GM18873 (cell line): ENCODE data around the gene WBP1.
"Not testable (repeated sequence)": the region's sequence is repeated elsewhere in the genome, so short reads cannot be mapped to it uniquely, and the experiment has no call there.

Experiments
- ATAC-seq: cut with Tn5 transposase; IDR thresholded peaks from one replicate; pipeline ENCODE4 v1.9.1; 2021; ENCODE audit warnings: mild to moderate bottlenecking, moderate library complexity, moderate number of reproducible peaks; ENCODE audit not compliant: unreplicated experiment, low FRiP score

WBP1 gene

DNA sequence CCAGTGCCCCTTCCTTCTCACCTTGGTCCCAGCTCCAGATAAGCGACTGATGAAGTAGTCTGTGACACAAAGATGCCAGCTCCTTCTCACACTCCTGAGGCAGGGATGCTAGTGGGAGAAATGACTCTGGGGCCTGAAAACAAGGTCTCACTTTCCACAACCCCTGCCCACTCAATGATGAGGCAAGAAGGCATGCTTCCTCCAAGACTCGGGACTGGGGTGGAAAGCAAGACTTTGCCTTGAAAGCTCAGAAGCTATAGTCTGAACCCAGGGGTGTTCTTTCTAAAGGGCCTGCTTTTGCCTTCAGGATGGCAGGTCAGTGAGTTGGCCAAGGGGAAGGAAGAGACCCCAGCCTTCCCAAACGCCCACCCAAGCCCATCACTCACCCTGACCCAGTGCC is 23.2 kb downstream of the WBP1 start:
- no peak for ATAC-seq

- ATAC-seq, result peak; percentile 29
These were observed 23.9 kb downstream of the WBP1 start for GRCh38 chr2:74481961-74482800.

DNA sequence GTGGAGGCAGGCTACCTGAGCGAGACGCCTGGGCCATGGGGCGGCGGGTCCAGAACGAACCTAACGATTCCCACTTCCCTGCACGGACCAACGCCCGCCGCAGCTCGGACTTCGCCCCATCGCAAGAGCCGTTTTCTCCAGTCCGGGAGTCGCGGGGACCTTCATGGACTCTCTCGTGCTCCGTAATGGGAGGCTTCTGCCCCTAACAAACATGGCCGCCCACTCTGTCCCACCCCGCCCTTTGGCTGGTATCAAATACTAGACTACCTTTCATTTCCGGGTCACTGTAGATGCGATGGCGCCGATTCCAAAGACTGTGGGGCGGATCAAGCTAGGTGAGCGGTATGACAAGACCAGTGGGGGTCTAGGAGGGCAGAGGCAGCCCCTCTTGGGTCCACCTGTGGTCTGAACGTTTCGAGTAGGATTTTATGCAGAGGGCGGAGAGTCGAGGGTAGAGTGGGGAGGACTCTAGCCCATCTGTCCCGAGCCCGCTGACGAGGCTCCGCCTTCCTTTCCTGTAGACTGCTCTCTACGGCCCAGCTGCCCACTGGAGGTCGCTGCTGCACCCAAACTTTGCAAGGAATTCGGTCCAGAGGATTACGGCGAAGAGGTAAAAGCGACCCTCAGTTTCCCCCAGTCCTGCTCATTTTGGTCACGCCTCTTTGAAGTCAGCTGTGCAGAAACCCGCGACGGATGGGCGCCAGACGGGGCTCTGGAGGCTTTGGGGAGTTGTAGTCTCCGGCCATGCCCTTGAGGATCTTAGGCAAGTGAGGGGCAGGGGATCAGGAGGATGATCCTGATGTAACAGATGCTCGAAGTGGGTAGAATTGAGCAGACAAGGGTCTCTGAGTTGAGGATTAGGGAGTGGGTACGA is 24.8 kb downstream of the WBP1 start, which contains the start of the genes CCDC142 and TTC31:
Gene CCDC142, minus strand, starts transcription at position 198 of the 874 bp plus-strand sequence. Its CDS starts 161 bp downstream, at position 37.
Gene TTC31, plus strand, starts transcription at position 281 of the 874 bp plus-strand sequence. Its CDS starts 15 bp downstream, at position 296.
- peak; percentile 80 for ATAC-seq

GRCh38 chr2:74483675-74484164 is 25.5 kb downstream of the WBP1 start:
- not testable (repeated sequence) for ATAC-seq

GRCh38 chr2:74486141-74486540 is 27.9 kb downstream of the WBP1 start:
- no peak for ATAC-seq

GRCh38 chr2:74488643-74489481 is 30.6 kb downstream of the WBP1 start:
- ATAC-seq, result no peak

DNA sequence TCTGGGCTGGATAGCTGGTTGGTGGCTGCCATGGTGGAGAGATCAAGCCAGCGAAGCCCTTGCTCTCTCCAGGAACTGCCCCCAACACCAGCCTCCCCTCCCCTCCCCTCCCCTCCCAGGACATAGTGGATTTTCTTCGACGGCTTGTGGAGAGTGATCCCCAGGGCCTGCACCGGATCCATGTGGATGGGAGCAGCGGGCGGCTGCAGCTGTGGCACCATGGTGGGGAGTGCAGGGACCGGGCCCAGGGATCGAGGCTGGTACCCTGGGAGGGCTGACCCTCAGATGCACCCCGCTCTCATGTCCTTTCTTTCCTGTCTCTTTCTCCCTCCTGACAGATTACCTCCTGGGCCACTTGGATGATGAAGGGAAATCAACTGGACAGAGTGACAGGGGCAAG is 31.7 kb downstream of the WBP1 start:
- ATAC-seq, result no peak

DNA sequence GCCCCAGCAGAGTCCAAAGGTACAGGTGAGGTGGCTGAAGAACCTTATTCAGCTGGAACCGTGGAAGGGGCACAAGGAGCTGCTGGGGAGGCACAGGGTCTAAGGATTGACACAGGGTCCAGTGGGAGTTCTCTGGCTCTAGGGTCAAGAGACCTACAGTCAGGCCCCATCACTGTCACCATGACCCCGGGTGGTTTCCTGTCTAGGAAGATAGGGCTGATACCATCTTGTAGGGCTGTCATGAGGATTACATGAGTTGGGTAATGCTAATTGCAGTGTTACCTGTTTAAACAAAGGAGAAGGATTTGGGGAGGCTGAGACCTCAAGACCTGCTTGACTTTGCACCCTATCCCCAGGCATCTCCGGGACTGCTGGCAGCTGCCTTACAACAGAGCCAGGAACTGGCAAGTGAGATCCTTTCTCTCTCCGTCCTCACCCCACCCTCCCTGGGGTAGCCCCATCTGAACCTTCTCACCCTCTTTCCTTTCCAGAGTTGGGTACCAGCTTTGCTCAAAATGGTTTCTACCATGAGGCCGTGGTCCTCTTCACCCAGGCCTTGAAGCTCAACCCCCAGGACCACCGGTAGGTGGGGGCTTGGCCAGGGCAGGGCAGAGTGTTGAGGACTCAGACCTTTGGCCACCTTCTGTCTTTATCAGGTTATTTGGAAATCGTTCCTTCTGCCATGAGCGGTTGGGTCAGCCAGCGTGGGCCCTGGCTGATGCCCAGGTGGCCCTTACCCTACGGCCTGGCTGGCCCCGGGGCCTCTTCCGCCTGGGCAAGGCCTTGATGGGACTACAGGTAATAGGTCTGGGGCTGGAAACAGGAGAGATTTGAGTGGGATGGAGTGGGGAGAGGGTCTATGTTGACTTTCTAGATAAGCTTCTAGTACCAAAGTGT is 33.7 kb downstream of the WBP1 start:
- no peak for ATAC-seq

- no peak for ATAC-seq
These were observed 35.3 kb downstream of the WBP1 start for GRCh38 chr2:74493546-74493945.

- ATAC-seq, result no peak
These were observed 37.2 kb downstream of the WBP1 start for GRCh38 chr2:74495440-74495839.

DNA sequence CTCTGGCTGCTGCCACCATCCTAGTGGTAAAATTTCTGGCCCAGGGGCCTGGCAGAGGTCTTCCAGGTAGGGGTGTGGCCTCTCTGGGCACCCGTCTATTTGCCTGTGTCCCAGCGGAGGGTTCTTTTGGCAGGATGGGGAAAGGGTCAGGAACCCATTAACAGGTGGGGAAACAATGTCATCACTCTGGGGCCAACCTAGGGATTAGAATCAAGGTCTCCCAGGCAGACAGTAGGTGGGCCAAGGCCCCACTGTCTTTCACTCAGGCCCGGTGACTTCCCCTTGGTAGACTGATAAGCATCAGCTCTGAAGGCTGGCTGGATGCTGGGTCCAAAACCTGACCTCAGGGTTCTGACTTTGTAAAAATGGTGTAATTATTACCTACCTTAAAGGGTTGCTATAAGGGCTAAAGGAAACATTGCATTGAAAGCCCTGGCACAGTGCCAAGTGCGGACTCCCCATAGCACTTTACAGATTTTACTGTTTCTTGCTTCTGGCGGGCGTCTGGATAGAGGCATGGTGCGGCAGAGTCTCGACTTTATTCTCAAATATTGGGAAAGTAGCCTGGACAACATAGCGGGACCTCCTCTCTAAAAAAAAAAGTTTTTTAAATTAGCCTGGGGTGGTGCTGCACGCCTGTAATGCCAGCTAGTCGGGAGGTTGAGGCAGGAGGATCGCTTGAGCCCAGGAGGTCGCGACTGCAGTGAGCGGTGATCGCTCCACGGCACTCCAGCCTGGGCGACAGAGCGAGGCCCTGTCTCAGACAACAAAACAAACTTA is 38.9 kb downstream of the WBP1 start:
- ATAC-seq, result no peak

- no peak for ATAC-seq
These were observed 39.7 kb downstream of the WBP1 start for GRCh38 chr2:74497777-74498499.

DNA sequence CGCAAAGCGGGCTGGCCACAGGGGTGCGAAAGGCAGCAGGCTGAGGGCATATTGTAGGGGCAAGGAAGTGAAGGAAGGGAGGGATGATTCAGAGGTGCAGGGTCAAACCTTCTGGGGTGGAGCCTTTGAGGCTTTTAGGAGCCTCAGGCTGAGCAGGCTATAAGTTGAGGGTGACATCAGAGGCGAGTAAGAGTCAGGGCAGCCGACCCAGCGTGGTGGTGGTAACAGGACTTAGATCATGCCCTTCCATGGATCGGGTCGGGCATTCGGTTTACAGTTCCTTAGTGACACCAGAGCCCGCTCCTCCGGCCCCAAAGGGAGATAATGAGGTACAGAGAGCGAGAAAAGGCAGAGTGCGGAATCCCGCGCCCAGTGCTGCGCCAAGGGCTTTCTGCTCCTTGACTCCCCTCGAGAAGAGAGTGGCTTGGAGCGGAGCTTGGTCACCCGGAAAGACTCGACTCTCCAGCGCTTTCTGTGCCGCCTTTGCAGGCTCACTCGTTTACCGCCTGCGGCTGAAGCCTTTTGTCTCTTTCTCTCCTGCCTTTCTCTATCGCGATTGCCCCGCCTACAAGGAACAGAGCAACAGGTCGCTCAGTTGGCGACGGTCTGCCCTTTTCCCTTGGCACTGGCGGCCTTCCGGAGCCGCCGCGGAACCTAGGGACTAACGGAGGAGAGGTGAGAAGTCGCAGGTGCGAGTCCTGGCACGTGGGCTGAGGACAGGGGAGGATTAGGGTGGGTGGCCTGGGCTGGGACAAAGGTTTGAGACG is 40.4 kb downstream of the WBP1 start:
- ATAC-seq, result no peak

- no peak for ATAC-seq
These were observed 41.2 kb downstream of the WBP1 start, which contains the start of gene LBX2 for GRCh38 chr2:74499267-74499939. Gene LBX2 (minus strand): TSS chr2:74499603. CDS start chr2:74499537, 66 bp downstream.

- no peak for ATAC-seq
These were observed 41.8 kb downstream of the WBP1 start for GRCh38 chr2:74499940-74500577.

GRCh38 chr2:74500578-74500946 is 42.3 kb downstream of the WBP1 start:
- ATAC-seq, result no peak
